Umbilical cord (tissue), 2 donors: ENCODE results near the gene CDC42BPG. TPM values are rescaled to one million over a fixed set of nuclear protein-coding genes. Genes with fewer than 3 reads are reported as not detected.
A peak's percentile ranks its signal among the peaks of the same experiment; 100 is the strongest.

Experiments
- DNase-seq: peaks from one replicate; pipeline ENCODE4 v3.0.0-alpha.2; 2015; ENCODE audit warnings: low spot score
- total RNA-seq: library from RNA; depleted of rRNA; stranded (reverse); fragments of >200 nt; gene quantifications from one replicate; pipeline ENCODE4 v1.2.3, GENCODE V29; 2014; ENCODE audit warnings: low replicate concordance; ENCODE audit not compliant: insufficient read depth

CDC42BPG gene
- total RNA-seq, 1 donor from 2014 or later = 0.96 TPM

DNA sequence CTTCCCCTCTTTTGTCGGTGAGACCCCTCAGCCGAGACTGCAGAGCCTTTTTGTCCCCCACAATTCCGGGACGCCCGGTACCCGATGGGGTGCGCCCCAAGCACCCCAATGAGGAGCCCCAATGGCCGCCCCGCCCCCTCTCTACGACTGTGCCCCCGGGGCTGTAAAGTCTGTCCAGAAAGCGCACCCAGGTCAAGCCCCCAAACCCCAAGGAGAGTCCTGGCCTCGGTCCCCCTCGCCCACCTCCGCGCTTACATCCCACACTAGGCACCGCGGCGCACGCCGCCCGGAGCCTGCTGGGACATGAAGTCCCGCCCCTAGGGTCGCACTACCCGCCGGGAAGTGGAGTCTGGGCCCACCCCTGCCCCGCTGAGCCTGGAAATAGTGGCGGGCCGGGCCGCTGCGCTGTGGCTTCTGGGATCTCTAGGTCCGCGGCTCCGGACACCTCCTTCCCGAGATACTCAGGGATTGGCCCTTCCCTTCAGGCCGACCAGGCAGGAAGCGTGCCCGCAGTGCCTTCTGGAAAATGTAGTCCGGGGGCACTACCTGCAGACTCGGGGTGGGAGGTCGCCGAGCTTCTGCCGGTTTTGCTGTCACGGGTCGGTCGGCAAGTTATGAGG lies 34.1 kb downstream of the CDC42BPG start, which contains the start of gene MEN1:
TSS of gene MEN1 (minus strand) at position 281 of the 620 bp plus-strand sequence. CDS start 442 bp downstream, outside the sequence.
- DNase-seq = peak; percentile 99

DNA sequence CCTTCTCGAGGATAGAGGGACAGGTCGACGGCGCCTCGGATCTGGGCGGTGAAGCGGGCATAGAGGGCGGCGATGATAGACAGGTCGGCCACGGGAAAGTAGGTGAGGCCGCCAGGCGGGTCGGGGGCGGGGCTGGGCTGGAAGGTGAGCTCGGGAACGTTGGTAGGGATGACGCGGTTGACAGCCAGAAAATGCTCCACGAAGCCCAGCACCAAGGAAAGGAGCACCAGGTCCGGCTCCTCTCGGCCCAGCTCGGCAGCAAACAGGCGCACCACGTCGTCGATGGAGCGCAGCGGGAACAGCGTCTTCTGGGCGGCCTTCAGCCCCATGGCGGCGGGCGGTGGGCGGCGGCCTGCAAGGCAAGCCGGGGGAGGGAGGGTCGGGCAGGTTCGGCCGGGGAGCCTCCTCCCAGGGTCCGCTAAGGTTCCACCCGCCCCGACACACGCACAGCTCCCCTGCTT lies 34.6 kb downstream of the CDC42BPG start:
- DNase-seq = peak; percentile 20

DNA sequence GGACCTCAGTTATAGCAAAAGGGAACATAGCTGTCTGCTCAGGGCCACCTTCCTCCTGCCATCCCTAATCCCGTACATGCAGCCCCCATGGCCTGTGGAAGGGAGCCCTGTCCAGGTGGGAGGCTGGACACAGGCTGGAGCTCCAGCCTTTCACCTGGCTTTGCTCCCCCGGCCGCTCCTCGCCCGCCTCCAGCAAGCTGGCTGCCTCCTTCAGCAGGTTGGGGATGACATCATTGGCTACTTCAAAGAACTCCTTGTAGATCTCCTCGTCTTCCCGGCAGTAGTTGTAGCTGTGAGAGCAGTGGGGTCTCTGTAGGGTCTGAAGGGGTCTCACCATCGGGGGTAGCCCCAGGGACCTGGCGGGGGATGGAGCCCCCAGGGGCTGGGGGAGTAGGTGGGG lies 39.0 kb downstream of the CDC42BPG start:
- DNase-seq = no peak

DNA sequence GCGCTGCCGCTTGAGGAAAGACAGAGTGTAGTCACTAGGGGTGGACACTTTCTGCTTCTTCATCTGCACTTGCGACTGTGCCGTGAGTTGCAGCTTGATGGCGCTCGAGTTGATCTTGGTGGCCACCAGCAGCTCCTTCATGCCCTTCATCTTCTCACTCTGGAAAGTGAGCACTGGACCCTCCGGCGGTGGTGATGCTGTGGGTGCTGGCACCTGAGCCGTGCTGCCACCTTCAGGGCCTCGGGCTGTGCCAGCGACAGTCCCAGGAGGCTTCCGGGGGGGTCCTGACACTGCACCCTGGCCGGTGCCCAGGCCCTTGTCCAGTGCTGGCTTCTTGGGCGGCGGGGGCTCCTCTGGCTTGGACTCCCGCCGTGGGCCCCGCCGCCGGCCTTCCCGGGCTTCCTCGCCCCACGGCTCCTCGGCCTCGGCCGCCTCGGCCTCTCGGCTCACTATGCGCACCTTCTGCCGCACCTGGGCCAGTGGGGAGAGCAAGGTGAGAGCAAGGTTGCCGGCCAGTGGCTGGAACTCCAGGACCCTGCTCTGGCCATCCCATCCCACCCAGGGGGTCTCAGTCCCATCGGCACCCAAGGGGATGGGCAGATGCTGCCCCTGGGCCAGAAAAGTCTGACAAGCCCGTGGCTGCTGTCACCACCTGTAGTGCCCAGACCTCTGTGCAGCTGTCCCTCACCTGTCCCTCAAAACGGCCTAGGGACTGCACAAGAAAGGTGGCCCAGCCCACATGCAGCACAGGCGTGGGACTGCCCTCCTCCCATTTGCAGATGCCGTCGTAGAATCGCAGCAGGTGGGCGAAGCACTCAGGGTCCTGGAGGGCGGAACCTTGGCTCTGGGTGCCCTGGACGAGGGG lies 39.9 kb downstream of the CDC42BPG start:
- no peak for DNase-seq

DNA sequence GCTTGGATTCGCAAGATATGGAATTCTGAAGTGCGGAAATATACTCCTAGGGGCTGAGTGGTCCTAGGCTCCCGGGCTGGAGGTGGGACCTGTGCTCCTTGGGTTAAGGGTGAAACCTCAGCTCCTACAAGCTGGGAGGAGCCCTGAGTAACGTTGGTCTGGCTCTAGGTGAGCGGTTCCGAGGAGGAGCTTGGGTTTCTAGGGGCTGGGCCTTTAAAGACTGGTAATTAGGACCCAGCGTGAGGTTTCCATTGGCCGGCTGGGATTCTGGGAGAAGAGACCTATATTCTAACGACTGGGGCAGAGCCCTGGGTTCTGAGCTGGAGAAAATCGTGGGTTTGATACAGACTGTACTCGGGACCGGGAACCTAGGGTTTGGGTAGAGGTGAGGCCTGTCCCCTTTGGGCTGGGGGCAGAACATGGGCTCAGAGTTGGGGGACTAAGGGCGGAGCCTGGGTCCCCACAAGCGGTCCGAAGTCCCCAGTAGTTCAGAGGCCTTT lies 40.6 kb downstream of the CDC42BPG start:
- DNase-seq = no peak

DNA sequence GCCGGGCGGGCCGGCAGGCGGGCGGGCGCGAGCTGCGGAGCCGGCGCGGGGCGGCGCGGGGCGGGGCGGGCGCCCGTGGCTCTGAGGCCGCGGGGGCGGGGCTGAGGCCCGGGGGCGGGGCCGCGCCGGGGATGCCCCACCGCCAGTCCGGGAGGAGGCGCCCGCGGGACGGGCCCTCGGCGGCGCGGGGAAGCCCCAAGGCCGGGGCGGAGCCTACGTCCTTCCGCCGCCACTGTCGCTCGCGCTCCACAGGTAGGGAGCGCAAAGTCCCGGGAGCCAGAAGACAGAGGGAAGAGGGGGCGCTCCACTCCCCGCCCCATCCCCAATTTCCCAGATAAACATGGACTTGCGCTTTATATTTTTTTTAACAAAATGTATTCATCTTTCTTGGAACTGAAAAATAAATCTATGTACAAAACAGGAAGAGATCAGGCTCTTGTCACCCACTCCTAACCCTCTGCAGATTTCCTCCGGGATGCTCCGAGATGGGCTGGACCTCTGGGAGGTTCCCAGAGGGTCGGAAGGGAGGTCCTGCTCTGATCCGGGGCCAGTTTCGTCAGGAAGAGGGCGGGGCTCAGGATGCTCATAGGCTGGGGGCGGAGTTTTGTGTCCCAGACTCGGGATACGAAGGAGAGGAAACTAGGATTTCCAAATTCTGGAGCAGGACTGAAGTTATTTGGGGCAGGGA lies 41.2 kb downstream of the CDC42BPG start, which contains the start of gene MAP4K2:
TSS of gene MAP4K2 (minus strand) at position 57 of the 688 bp plus-strand sequence. CDS start 65 bp downstream, outside the sequence.
- DNase-seq = peak; percentile 94

DNA sequence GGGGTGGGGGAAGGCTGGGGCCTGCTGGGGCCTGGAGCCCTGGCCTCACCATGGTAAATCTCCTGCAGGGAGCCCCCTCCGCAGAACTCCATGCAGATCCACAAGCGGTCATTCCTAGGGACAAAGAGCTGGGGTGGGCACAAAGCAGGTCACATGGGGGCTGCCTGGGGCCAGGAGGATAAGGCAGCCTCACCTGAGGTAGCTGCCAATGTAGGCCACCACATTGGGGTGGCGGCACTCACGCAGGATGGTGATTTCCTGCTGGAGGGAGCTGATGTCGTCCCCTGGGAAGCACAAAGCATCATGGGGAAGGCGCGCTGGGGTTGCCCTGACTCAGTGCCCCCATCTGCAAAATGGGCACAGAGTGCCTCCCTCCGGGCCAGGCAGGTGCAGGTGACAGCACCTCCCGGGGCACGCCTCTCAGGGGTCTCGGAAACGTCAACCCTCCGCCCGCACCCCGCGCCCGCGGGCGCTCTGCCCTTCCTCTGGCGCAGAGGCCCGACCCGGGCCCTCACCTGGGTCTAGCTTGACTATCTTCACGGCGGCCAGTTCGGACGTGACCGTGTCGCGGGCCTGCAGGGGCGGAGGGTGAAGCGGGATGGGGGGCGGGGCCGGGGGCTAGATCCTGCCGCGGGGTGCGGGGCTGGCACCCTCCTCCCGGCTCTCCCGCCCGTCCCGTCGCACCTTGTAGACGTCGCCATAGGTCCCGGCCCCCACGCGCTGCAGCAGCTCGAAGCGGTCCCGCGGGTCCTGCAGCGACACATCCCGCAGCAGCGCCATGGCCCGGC lies 41.9 kb downstream of the CDC42BPG start:
- DNase-seq = no peak

DNA sequence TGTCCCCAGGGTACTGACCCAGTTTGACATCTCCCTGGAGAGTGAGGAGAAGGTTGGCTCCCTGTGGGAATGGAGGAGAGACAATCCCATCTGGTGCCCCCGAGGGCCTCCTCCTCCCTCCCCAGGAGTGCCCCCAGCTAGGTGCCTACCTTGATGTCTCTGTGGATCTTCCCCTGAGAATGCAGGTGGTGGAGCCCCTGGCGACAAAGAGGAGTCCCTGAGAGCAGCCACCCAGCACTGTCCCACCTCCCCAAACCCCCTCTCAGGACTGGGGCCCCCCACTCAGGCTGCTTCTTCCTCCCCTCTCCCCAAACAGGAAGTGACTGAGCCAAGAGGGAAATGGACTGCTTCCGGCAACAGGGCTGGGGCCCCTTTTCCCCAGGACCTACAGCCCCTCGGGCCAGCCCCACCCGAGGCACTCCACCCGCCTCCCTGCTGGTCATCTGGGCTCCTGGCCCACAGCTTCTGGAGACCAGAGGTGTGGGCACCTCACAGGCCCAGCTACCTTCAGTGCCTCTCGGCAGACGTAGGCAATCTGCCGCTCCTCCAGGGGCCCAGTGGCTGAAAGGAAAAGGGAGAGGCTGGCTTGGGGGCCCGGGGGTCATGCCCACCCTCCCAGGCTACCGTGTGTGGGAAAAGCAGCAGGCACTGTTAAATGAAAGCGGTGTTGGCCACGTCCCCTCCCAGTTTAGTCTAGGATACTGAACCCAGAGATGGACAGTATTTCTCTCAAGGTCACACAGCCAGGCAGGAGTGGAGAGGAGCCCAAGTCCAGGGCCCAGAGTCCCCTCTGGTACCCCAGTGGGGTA lies 42.7 kb downstream of the CDC42BPG start:
- DNase-seq = no peak

DNA sequence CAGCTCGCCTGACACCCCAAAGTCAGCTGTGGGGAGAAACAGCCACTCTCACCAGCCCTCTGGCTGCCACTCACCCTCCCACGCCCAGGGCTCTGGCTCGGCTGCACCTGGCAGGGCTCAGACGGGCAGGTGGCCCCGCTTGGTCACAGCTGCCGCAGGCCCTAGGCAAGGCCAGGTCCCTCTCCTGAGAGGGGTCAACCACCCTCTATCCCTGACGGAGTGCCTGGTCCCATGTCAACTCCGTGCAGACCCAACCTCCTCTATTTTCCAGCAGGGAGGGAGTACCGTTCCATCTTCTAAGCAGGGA lies 43.3 kb downstream of the CDC42BPG start:
- DNase-seq = no peak

DNA sequence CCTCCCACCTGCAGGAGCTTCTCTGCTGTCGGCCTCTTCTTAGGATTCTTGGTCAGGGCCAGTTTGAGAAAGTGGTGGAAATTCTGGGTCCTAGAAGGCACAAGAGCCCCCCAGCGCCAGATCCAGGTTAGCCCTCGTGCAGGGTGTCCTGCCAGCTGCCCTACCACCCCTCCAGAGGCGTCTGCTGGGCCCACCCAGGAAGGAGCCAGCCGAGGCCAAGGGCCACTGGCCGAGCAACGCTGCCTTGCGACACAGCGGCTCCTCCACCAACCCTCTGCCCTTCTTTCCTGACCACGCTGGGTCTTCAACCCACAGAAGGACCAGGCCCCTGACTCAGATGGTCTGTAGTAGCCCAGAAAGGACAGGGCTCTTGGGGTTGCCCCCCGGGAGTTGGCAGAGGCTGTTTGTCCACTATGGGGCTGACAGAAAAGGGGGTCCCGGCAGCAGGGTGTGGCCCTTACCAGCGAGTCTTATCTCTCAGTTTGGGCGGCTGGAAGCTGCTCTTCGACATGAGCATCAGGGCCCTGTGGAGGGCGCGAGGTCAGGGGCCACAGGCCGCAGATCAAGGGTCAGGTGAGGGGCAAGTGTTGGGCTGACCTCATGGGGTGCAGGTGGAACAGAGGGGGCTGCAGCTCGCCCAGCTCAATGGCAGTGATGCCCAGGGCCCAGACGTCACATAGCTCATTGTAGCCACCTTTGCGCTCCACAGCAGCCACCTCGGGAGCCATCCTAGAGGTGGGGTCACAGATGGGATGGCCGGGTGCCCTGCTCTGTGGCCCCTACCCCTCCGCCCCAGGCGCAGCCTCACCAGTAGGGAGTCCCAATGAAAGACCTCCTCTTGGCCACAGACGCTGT lies 43.9 kb downstream of the CDC42BPG start:
- DNase-seq = no peak

DNA sequence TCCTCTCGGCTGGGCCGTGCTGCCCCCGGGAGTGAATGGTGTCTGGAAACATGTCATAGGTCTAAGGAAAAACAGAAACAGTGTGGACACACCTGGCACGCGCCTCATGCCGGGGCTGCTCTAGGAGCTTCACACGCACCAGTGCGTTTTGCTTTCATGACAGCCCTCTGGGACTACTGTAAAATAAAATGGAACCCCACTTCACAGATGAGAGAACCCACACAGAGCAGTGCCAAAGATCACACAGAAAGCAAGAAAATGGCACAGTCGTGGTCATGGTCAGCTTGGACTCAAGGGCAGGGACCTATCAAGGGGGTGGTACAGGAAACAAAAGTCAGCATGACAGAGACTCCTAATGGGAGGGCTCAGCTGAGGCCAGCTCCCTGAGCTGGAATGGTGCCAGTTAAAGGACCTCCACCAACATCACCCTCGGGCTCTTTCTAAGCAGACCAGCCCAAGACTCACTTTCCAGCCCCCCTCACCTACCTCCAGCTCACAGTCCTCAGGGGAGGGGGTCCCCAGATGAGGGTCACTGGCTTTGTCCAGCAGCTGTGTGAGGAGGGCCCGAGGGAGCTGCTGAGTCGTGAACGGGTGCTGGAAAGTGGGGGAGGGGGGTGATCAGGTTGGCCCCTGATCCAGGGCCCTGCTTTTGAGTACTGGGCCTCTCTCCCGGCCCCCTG lies 44.7 kb downstream of the CDC42BPG start:
- DNase-seq = no peak

DNA sequence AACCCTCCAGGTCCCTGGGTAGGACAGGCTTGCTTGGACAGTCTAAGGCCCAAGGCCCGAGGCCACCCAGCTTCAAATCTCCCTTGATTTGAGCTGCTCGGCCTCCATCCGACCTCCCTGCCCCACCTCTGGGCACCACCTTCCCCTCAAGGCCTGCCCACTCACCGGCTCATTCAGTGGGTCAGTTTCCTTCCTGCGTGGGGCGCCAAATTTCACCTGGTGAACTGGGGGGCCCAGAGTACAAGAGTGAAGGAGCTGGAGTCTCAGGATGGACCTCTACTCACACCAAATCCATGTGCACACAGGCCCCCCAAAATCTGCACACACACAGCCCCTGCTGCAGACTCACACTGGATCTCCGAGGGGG lies 45.2 kb downstream of the CDC42BPG start:
- DNase-seq = no peak

DNA sequence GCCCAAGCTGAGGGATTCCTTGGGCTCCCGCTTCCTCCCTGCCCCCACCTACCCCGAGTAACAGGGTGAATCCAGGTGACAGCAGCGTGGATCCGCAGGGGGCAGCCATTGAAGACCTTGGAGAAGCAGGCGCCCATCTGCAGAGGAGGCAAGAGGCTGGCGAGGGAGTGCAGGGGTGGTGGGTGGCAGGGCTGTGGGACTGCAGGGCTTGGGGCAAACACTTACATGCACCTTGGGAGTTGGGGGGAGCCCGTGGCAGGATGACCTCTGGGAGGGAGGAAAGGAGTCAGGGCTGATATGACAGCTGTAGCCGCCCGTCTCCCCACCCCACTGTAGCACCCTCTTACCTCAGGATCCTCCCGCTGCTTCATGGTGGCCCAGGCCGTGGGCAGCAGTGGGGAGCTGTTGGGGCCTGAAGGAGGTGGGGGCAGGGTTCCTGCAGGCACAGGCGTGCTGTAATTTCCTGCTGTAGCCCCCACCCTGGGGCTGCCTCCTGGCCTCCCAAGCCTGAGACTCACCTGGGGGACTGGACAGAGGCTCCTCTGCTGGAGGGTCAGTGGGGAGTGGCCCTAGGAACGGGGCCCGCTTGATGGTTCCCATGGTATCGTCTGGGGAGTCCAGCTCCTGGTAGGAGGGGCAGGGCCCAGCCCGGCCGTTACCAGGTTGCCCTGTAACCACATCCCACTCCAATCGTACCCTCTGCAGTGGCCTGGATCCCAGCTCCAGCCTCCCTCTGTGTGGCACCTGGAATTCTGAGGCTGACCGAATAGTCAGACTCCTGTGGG lies 47.5 kb downstream of the CDC42BPG start:
- no peak for DNase-seq

DNA sequence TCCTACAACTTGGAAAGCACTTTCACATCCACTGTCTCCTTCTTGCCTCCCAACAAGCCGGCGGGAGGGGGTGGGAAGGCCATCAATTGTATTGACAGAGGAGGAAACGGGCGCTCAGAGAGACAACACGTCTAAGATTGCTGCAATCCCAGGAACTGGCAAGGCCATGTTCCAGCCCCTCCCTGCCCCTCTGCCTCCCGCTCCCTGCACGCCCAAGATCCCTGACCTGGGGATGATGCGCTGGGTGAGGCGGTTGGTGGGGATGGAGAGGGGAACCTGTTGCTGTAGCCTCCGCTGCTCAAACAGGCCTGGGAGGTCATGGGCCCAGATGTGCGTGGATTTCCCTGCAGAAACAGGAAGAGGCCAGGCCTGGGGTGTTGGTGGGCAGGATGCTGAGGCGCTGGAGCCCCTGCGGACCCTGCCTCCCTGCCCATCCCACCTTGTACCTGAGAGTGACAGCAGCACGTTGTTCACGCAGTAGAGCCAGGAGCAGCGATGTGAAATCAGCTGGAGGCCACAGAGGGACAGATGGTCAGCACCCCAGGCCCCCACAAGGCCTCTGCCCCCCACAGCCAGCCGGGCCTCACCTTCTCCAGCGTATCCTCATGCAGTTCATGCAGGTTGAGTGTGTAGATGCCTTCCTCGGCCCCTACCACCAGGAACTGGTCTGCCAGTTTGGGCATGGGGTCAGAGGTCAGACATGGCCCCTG lies 48.3 kb downstream of the CDC42BPG start:
- no peak for DNase-seq

DNA sequence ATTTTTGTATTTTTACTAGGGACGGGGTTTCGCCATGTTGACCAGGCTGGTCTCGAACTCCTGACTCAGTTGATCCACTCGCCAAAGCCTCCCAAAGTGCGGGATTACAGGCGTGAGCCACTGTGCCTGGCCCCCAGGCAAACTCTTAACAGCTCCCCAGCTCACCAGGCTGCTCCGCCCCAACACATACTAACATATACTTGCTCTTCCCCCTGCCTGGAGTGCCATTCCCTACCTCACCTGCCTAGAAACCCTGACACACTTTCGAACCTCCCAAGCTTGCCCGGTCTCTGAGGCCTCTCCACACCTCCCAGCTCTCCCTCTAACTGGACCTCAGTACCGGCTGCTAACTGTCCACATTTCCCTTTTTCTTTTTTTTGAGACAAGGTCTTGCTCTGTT lies 49.9 kb downstream of the CDC42BPG start:
- no peak for DNase-seq

DNA sequence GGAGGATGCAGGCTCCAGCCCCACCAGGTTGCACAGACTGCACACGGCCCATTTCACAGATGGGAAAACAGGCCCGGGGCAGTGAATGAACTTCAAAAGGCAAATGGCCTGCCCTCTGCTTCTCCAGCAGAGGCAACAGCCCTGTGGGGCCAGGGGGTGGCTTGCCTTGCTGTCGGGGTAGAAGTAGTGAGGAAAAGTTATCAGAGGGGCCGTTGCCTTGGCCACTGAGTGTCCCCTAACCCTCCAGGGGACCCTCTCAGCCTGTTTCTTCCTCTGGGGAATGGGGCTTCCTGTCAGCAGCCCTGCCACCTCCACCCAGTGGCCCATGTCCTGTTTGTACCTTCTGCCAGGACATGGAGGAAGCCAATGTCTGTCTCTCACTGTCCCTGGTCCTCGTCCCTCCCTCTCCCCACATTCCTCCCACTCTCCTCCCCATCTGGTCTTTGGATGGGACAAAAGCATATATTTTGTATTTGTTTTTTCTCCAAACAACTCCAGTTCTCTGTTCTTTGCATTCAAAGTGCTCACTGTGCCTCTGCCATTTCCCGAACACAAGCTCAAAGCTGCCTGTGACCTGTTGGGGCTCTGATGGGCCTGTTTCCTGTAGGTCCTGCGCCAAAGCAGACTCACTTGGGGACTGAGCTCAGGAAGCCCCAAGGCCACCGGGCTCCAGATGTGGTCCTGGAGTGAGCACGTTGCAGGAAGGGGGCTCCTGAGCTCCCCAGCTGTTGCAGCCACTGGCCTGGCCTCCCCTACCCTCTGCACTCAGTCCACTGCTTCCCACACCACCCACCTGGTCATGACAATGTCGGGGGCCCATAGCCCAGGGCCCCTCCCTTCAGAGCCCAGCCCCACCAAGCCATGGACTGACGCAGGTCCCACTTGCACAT lies 50.9 kb downstream of the CDC42BPG start:
- no peak for DNase-seq
